DMS53 (cell line): Measurements from ENCODE around the gene LARGE1.

Source experiments
- DNase-seq: peaks from one replicate; lab custom pipeline; 2025; lab: John Stamatoyannopoulos, UW

The LARGE1 gene

DNA sequence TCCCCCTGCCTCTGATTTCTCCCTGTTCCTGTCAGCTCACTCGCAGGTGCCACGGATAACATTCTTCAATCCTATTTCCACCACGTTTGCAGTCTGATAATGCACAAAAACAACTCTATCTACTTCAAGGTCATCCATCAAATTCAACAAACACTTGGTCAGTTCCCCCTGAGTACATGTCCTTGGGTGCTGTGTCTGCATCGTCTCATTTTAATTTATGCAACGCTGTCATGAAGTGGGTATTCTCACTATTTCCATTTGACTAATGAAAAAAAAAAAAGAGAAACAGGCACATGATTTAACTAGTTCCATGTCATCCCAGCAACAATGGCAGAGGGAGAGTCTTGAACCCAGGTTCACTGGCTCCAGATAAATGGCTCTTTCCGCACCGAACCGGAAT is 262.6 kb downstream of the LARGE1 start:
- no peak for DNase-seq

DNA sequence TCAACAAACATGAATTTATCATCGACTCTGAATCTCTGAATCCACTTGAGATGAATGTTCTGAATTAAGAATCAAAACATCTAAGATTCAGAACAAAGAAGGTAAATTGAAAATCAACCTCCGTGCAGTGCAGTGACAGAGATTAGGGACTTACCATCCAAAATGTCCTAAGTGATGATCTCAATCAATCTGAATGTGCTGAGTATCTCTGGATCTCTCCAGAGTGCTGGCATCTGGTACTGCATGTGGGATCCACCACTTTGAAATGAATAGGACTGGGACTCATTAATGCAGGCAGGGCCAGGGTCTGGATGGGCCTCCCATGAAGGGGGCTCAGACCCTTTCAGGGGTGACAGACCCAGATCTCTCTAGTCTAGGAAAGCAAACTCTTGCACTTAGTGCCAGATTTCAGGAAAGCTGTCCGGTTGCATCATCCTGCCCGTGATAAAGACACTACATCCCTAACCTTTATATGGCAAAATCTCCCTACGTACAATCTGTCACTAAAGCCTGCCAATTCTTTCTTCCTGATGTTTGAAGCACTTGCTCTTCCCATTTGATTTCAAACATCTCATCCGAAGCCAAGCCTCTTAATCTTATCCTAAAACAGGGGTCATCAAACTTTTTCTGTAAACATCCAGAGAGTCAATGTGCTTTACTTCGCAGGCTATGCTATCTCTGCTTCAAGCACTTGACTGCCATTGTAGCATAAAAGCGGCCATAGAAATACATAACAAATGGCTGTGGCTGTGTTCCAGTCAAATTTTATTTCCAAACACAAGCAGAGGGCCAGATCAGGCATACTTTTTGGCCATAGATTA is 263.3 kb downstream of the LARGE1 start:
- DNase-seq, result no peak

DNA sequence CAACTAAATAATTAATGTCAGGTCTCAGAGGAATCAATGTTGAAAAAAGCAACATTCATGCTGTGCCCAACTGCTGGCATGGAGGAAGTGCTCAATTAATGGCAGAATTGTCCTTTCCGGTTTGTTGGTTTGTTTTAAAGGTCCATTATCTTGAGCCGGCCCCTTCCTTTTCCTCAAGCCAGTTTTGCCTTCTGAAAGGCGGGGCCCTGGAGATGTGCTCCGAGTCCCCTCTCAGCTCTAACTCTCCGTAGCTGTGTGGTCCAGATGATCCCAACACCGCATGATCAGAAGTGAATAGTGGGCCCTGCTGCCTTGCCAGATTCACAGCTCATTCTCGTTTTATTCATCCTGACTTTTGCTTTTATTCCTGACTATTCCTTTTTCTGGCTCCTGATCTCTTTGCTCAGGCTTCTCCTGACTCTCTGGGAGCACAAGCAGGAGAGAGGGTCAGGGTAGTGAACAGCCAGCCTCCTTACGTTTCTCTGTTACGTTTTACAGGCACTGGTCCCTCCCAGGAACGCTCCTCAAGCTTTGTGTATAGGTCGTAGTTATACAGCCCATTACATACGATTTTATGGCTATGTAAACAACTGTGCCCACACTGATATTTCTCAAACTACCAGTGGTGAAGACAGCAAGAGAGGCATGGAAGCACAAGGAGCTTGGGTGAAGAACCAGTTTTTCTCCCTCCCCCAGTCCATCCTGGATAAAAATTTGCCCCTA is 265.9 kb downstream of the LARGE1 start:
- DNase-seq, result no peak

DNA sequence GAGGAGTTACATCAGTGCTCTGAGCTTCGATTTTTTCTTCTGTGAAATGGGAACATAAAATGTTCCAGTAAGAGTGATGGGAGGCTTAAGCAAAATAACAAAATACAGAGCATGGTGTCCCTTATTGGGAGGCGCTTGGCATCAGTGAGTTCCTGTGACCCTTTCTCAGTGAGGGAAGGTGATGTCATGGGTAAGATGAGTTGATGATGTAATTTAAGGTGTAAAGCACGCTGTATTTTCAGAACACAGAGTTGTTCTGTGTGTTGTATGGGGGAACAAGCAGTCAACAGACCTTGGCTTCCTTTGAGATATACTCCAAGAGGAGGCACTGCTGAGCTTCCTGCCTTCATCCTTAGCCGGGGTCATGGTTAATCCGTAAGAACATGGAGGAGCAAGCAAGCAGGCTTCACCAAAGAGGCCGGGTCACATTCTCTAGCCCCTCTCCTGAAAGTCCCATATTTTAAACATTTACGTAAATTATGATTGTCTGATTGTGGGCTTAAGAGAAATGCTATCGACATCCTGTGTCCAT is 266.7 kb downstream of the LARGE1 start:
- DNase-seq, result no peak

DNA sequence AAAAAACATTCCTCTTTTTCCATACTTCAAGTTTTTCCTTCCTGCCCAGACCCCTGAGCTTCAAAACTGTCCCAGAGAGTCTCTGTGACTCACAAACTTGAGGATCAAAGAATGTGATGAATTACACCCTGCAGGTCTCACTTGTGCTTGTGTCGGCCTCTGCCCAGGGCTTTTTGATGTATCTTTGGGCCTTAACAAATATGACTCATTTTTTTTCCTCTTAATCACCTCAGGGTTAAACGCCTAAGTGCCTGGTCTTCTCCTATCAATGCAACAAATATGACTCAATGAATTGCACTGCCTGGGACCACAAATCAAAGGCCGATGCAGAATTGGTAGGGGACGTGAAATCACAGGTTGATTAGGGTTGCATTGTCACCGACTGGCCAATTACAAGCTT is 267.7 kb downstream of the LARGE1 start:
- DNase-seq, result peak; percentile 1

DNA sequence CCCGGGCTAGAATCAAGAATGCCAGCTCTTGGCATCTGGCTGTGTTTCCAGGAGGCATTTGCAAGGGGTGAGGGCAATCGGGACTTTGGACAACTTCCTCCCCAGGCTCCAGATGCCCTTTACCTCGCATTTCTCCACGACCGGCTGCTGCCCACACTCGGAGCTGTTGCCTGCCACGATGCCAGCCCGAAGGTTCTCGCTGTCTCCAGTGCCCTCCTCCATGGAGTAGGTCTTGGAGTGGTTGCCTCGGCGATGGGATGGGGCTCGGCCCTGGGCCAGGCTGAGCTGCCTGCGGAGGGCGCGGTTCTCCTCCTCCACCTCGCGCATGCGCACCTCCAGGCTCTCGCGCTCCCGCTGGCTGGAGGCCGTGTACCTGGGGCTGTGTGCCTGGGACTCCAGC is 270.0 kb downstream of the LARGE1 start:
- DNase-seq, result no peak

DNA sequence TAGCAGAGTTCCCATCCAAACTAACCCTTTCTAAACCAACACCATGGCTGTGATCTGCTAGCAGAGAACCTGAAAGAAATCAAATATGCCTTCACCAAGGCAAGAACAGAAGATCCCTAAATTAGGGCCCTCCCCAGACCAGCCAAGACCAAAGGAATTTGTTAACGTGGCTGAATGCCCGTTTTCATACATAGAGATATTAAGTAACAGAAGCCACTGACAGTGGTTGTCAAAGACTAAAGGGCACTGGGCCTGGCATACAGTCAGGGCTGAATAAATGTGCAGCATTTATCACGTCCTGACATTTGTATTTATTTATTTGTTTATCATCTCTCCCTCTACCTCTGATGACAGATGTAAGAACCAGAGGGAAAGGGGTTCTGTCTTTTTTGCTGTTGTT is 271.8 kb downstream of the LARGE1 start:
- DNase-seq, result no peak

DNA sequence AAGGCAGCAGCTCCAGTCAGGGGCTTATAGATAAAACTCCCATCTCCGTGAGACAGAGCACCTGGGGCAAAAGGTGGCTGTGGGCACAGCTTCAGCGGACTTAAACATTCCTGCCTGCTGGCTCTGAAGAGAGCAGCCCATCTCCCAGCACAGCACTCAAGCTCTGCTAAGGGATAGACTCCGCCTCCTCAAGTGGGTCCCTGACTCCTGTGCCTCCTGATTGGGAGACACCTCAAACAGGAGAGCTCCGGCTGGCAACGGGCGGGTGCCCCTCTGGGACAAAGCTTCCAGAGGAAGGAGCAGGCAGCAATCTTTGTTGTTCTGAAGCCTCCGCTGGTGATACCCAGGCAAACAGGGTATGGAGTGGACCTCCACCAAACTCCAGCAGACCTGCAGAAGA is 279.4 kb downstream of the LARGE1 start:
- no peak for DNase-seq

DNA sequence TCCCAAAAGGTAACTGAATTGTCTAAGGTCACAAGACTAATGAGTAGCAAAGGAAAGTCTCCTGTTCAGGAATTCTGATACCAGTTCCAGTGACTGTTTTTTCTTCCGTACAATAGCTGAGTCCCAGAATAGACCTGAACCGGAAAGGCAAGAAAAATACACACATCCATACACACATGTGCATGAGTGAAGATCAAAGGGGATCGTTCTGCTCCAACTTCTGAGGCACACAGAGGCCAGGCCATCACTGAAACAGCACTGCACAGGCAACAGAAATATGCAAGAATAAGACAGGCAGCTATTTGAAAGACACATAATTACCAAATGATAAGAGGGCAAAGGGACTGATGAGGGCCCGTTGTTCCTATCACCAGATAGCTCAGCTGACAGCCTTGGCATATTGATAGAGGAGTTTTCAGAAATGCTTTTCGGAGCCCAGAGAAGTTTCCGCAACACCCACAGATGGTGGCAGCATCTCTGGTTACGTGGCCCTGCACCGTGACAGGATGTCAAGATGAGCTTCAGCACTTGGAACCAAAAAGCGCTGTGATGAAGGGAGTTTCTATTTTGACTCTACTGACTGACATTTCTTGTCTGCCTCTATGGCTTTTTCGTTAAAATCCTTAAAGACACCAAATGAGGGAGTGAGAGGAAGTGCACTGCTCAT is 280.6 kb downstream of the LARGE1 start:
- DNase-seq, result no peak

DNA sequence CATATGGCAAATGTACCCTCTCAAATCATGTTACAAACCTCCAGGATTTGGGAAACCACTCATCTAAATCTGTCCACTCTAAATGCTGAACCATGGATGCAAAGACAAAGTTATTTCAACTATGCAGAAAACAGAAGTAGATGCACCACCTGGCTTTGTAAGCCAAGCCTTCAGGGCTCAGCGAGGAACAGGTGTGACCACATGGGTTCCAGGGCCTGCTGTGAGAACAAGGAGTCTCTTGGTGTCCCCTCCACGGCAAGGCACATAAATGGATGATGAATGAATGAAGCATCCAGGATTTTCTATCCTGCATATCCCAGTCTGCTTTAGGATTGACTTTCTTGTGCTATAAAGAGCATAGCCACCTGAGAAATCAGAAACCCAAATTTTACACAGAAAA is 284.5 kb downstream of the LARGE1 start:
- DNase-seq, result no peak

DNA sequence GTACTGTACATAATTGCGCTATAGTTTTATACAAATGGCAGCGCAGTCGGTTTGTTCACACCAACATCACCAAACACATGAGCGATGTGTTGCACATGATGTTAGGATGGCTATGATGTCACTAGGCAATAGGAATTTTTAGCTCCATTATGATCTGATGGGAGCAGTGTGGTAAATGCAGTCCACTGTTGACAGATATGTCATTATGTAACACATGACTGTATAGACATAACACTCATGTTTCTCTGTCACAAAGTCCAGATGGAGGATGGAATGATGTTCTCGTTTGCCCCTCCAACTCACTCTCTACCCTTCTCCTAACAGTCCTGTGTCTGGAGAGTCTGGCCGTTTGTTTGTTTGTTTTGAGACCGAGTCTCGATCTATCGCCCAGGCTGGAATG is 288.5 kb downstream of the LARGE1 start:
- no peak for DNase-seq

DNA sequence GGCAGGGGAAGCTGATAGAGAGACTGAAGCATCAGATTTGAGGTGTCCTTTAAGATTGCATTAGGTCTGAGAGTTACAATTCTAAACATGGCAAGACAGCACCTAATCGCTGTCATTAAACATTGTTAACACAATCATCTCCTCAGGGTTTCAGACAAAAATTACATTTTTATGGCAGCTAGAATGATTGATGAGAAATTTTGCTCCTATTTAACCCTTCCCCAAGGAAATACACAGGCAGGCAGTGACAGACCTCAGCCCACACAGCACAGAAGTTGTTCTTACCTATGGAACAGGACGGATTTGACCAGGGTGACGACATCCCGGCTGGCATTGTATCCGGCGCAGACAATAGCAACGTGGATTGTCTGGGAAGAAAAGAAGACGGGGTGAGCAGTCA is 294.3 kb downstream of the LARGE1 start:
- no peak for DNase-seq

DNA sequence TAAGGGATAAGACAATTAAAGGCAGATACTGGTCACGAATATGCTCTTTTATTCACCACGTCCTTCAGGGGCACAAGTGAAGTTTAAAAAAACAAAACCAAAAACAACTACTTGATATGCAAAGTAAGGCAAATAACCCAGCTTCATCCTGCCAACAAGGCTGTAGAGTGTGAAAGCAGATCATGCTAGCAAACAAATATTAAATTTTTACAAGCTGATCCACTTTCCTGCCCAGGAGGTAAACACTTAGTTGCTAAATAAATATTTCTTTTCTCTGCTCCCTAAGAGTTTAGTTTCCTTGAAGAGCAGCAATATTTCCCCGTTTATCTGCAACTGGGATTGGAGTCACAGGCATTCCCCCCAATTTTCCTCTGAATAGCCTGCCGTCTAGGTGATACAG is 300.2 kb downstream of the LARGE1 start:
- DNase-seq, result no peak

DNA sequence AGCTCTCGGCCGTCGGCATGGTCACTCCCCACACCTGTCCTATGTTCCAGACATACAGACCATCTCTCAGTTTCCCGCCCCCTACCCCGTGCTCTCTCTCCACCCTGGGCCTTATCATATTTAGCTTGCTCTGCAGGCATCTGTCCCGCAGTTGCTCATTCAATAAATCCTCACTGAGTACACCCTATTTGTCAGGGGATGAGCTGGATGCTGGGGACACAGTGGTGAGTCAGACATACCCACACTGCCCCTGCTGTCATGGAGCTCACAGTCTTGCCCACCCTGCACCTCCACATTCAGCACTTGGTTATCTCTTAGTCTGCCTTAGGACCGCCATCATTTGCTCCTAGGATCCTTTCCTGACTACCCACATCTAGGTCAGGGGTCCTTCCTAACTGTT is 313.8 kb downstream of the LARGE1 start:
- no peak for DNase-seq

DNA sequence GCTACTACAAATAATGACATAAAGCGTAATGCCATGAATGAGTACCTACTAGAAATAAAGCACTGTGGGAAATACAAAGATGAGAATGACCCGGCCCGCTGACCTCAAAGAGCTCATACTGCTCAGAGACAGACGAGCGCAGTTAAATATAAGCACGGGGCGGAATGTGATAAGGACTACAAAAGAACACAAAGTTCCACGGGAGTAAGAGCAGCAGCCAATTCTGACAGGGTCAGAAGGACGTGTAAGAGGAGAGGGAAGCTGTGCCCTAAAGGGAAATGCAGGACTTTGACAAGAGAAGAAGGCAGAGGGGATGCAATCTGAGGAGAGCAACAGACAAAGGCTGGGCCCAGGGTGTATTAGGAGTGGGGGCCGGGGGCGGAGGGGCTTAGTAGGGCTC is 314.6 kb downstream of the LARGE1 start:
- DNase-seq, result no peak

DNA sequence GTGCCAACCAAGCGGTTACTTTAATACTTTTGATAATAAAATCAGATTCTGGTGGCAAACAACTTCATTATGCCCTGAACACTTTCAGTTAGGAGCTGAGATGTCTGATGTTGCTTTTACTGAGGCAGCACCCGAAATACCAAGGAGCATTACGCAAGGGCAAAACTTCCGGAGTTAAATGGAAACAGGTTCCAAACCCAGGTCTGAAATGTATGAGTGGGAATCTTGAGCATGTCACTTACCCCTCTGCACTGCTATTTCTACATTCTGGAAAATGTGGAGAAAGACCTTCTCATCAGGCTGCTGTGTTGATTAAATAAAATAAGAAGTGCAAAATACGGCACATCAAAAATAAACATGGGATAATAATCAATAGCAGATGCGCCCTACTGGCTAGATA is 315.1 kb downstream of the LARGE1 start:
- DNase-seq, result no peak

DNA sequence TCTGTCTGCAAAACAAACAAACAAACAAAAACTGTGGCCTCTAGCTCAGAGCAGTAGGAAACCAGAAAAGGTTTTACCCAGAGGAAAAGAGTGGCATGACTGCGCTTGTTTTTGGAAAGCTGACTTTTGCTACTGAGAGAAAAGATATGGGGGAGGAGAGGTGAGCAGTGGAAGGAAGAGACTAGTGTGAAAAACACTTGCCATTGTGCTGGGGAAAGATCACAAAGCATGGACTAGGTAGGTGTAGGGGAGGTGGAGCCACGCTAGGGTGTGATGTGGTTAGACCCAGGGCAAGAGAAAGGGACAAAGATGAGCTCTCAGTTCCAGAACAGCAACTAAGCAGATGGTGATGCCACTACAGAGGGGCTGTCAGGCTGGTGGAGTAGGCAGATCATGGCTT is 319.2 kb downstream of the LARGE1 start:
- DNase-seq, result no peak

DNA sequence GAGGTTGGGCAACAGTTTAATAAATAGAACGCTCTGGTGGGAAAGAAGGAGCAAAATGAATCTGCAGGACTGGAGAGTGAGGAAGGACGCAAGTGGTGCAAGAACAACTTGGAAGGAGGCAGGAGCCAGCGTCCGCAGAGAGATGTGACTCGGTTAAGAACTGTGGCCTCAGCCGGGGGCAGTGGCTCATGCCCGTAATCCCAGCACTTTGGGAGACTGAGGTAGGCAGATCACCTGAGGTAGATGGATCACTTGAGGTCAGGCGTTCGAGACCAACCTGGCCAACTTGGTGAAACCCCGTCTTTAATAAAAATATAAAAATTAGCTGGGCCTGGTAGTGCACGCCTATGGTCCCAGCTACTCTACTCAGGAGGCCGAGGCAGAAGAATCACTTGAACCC is 319.7 kb downstream of the LARGE1 start:
- no peak for DNase-seq

DNA sequence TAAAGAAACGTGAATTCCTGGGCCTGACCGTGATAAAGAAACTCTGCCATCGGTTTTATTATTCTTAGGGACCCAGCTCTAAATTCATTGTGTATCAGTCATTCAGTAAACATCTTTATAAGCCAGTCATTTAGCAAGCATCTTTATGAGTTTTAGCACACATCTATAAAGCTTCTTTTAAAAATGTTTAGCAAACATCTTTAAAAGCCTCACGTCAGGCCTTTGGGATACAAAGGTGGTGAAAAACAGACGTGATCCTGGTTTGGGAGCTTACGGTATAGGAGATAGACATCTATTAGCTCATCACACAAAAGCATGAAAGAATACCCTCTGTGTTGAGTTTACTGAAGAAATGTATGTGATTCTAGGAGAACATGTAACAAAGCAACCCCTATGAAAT is 320.2 kb downstream of the LARGE1 start:
- no peak for DNase-seq

DNA sequence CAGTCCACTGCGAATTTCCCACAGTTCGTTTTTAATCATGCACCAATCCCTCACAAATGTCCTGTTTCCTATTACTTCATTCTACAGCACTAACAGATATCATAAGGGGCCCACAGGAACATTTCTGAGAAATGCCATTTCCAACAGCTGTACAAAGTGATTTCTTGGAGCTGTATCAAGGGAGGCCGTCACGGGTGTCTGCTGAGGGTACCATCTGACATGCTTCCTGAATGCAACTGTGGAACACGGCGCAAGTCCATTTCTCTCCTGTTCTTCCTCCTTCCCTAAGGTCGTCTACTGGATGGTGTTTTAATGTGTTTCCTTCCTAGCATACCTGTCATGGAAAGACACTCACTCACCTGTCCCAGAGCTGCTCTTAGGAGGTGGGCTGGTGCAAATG is 320.7 kb downstream of the LARGE1 start:
- DNase-seq, result no peak

DNA sequence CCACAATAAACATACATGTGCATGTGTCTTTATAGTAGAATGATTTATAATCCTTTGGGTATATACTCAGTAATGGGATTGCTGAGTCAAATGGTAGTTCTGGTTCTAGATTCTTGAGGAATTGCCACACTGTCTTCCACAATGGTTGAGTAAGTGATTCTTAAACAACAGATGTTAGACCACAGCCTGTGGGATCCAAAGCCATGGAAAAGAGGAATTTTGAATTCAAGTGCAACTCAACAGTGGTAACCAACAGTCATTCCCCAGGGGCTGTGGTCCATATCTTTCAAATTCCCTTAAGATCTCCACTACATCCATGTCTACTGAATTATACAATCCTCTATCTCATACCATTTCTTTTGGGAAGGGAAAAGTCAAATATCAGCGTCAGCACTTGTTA is 321.5 kb downstream of the LARGE1 start:
- no peak for DNase-seq

DNA sequence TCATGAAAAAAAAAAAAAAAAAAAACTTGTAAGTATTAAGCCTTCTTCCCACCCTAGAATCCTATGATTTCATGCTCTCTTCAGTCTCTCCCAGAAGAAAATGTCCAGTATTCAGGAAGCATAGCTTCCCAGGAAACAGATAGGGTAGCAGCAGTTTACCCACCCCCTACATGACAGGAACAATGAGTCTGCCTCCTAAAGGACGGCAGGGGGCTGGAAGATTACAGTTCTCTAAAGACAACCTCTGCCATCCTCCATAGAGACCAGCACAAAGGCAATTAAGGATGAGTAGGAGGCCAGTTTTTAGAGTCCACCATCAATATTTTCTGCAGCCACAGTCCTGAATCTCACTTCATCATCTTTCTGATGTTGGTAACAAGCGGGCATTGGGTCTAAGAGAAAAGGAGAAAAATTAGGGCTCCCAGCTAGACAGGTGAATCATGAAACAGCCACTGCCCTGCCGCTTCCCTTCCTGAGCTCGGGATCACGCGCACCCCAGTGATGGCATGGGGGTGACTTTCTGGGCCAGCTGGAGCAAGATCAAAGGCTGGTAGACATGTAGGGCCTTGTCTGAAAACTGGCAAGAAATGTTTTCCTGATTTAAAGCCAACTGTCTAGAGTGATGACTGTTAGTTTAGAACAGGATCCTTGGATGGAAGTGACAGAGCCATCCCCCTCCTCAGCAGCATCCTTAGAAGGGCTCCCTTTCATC is 322.8 kb downstream of the LARGE1 start:
- no peak for DNase-seq
